GM19351 (cell line): ENCODE measurements around the gene GHR.

Experiments
- ATAC-seq: cut with Tn5 transposase; IDR thresholded peaks from one replicate; pipeline ENCODE4 v1.9.1; 2021; ENCODE audit warnings: mild to moderate bottlenecking, moderate library complexity; ENCODE audit not compliant: unreplicated experiment

The GHR gene

GRCh38 chr5:42515504-42515903, 92.3 kb downstream of the GHR start:
- ATAC-seq: no peak

DNA sequence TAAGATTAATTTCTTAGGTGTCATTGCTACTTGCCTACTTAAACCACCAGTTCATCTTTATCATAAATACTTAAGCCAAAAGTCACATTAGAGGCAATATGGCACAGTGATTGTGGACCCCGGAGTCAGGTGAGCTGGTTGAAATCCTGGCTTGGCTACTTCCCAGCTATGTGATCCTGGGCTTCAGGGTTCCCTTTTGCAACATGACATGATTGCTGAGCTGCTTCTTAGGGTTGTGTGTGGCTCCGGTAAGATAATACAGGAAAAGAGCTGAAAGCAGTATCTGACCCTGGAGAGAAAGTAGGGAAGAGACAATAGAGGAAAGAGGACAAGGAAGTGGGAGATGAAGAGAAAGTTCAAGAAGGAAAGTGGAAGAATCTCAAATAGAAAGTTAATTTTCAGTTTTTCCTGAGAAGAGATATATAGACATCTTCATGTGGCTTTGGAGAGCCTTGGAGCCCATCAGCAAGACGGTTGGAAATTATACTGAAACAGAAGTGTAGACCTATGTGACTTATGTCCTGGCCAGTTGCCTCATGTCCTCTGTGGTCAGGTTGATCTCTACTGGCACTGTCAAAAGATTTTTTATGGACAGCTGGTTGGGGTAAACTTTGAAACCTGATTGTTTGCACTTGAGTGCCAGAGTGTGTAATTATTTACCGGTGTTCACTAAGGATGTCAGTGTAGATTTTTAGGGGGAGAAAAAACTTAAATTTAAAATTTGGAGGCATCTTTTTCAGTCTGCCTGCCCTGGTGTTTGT, 93.2 kb downstream of the GHR start:
- no peak for ATAC-seq

- ATAC-seq: no peak
These were observed 93.9 kb downstream of the GHR start for GRCh38 chr5:42517164-42517563.

- no peak for ATAC-seq
These were observed 95.5 kb downstream of the GHR start for GRCh38 chr5:42518595-42519221.

GRCh38 chr5:42520203-42520602, 97.0 kb downstream of the GHR start:
- no peak for ATAC-seq

- no peak for ATAC-seq
These were observed 97.7 kb downstream of the GHR start for GRCh38 chr5:42520957-42521356.

GRCh38 chr5:42521406-42521805, 98.2 kb downstream of the GHR start:
- no peak for ATAC-seq

DNA sequence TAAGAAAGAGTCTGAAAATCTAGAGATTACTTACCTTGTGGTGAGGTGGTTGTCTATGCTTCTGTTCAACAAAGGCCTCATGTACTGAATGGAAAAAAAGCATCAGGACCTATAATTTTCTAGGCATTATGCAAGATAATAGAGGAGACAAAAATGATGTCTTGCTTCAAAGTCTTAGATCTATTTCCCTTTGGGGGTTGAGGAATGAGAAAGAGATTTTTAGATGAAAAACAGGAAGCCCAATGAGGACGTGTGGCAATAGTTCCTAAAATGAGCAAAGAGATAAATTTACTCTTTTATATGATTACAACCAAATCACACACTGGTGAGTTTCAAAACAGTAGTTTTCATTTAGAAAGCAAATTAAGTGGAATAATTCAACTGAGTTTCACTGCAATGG, 99.5 kb downstream of the GHR start:
- no peak for ATAC-seq

GRCh38 chr5:42526179-42526578, 102.9 kb downstream of the GHR start:
- no peak for ATAC-seq

DNA sequence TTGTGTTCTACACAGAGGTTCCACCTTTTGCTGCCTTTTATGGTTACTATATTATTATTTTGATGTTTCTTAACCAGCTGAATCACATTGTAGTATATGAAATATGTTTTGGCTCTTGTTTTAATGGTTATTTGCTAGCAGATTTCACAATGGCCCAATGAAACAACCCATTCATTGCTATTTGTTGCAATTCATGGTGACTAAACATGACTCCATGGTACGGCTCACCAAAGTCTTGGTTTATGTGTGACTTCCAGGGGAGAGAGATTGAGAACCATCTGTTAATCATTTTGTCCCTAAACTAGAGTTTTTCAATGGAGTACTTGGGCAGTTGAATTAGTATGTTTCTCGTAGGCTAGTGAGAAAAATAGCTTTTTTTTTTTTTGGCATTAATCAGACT, 108.4 kb downstream of the GHR start:
- ATAC-seq: no peak

GRCh38 chr5:42542106-42542505, 118.9 kb downstream of the GHR start:
- ATAC-seq: no peak

DNA sequence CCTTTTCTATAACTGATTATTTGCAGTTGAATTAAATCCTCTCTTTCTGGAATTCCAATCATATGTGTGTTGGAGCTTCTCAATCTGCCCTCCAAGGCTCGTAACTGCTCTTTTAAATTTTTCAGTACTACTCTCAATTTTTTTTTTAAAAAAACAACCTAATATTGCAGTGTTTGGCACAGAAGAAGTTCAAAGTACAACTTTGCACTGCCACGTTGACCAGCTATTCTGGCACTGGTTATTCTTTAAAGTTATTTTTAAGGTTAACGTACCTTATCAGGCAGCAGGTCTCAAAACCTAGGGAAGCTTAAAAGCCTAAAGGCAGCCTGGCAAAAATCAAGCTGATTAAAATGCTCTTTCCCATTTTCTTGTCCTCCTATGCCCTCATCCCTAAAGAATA, 120.5 kb downstream of the GHR start:
- no peak for ATAC-seq

DNA sequence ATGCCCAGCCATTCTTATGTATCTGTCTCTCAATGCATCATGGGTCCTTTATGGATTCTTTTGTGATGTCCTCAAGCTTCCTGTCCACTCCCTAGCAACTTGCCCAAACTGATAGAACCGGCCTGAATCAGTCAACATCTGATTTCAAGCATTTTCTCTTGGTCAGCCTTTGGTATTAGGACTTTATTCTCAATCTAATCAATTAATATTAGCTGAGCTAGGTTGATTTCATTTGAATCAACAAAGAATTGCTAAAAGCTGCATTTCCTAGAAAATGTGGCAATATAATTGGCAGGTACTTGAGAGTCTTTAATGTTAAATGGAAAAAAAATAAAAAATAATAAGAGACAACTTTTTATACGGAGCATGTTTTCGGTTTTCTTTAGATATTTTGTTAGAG, 121.8 kb downstream of the GHR start:
- no peak for ATAC-seq

DNA sequence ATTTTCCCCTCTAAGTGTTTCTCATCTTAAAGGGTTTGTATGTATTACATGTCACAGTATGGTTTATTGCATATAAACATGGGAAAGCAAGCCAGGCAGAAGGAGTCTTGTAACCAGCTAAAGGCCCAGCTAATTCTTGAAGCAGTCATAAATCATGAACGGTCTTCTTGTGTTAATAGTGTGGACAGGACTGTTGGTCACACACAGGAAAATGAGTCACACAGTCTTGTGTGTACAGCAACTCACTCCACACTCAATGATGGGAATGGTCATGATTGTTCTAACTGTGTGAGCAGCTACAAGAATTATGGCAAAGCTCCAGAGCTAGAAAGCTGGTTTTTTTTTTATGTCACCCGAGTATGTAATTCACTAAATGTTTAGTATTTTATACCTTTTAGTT, 123.9 kb downstream of the GHR start:
- no peak for ATAC-seq

- no peak for ATAC-seq
These were observed 124.7 kb downstream of the GHR start for GRCh38 chr5:42547894-42548293.

DNA sequence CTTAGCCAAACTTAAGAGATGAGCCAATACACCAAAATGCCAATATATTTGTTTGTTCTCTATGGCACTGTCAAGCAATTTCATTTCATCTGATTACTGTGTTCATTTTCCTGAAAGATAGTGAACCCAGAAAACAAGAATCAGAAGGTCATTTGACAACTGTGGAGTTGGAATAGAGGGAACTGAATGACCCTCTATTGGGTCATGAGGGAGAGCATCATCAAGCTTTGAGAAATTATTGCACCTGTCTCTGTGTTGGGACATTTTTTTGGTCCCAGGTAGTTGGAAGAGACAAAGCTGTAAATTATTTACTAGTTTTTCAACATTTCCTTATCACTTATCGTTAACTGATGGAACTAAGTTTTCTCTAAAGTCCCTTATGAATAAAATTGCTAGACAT, 129.4 kb downstream of the GHR start:
- ATAC-seq: no peak

- ATAC-seq: no peak
These were observed 130.2 kb downstream of the GHR start for GRCh38 chr5:42553461-42553860.

GRCh38 chr5:42555010-42555409, 131.8 kb downstream of the GHR start:
- no peak for ATAC-seq

GRCh38 chr5:42555797-42556196, 132.6 kb downstream of the GHR start:
- no peak for ATAC-seq

- no peak for ATAC-seq
These were observed 134.4 kb downstream of the GHR start for GRCh38 chr5:42557689-42558088.

DNA sequence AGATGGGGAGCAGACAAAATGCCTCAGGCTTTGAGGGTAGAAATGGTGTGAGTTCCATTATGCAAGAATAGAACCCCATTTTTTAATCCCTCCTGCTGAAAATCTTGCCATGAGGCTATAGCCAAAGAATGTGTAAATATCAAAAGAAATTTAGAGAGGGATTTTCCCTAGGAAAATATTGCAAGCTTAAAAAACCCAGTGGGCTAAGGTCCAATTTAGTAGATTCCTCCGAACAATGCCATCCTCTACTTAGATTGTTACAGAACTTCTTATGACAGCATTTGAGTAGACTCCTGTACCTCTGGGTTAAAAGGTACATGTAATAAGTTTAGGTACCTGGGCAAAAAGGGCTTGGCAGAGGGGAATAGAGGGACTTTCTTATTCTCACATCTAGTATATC, 138.4 kb downstream of the GHR start:
- no peak for ATAC-seq

- no peak for ATAC-seq
These were observed 141.6 kb downstream of the GHR start for GRCh38 chr5:42564689-42565356.
